ENCODE results near the gene MORC4.

The MORC4 gene

DNA sequence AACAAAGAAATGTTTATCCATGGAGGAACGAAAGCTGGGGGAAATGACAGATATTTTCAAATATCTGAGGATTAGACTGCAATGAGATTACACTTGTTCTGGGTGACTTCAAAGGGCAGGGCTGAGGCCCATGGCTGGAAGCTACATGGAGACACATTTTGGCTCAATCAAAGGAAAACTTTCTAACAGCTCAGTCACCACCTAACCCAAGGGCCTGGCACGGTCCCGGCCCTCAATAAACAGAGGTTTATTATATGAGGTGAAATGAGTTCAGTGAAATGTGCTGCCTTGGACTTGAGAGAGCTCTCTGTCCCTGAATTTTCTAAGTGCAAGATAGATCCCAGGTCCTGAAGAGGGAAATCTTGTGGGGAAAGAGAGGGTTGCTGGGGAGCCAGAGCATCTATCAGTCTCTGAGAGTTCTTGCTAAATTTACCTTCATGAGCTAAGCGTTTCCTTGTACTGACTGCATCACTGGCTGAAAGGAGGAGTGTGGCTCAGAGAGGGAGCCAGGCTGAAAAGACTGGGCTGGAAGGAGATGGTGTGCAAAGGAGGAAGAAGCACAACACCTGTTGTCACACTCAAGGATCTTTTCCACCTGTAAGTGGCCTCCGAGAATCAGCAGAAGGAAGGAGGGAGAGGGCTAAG, 94.8 kb downstream of the MORC4 start:
- DNase-seq (ENCODE audit: low read depth), result no peak

DNA sequence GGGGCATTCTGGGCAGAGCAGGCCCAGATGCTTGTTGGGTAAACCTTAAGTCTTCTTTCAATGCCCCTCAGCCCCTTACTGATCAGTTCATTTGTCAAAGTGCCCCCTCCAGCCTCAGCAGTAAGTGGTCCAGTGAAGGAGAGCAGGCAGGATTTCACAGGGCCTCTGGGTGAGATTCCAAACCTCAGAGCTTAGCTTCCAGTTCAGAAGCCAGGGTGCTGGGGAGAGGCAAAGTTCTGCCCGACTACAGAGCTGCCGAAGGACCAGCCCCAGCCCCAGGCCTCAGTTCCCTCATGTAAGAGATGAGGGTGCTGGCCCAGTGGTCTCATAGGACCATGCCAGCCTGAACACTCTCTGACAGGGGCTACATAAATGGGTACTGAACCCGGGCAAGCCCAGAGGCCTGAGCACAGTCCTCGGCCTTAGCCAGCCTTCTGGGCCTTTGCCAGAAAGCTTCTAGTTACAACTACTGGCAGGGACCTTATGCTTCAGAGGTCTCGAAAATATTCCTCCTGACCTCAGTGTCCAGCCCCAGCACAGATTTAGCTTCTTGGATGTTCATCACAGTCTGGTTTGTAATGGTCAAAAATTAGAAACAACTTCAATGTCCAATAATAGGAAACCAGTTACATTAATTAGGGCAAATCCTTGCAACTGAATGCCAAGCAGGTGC, 96.0 kb downstream of the MORC4 start:
- no peak for DNase-seq (ENCODE audit: low read depth)

DNA sequence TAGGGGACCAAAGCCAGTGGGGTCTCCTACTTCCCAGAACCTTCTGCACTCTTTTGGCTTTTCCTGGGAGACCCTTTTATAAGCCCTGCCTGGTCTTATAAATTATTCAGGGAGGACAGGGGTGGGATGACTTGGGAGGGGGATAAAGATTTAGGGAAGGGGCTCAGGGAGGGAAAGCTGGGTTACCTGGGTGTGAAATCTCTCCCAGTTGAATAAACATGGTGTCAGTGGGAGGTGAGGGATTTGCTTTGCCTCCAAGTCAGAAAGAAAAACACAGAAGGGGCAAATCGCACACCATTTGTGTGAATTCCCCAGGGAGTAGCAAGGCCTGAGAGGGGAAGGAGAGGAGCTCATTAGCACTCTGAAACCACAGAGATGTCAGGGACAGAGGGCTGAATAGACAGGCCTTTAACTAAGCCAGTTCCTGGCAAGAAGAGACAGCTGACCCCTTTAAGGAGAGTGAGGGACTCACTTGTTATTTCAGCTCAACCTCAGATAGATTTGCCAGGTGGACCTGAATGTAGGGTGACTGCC, 96.7 kb downstream of the MORC4 start, which contains the start of gene RIPPLY1:
Gene RIPPLY1, minus strand, starts transcription at position 51 of the 534 bp plus-strand sequence. CDS start 54 bp downstream, outside the sequence.
- DNase-seq (ENCODE audit: low read depth), result no peak

DNA sequence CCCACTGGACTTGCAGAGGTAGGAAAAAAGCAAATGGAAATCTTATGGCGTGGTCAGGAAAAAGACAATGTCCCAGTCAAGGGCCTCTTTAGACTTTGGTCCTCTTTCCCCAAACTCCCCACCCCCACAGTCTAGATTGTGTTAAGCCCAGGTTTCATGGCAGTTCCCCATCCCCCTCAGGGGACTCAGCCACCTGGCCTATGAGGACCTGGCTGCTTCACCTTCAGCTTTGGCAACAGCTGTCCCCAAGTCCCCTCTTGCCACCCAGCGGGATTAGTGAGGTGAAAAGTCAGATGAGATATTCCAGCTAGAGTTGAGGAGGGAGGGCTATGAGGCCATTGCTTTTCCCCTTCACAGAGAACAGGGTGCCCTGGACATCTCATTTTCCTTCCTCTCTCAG, 97.3 kb downstream of the MORC4 start:
- DNase-seq (ENCODE audit: low read depth), result no peak

DNA sequence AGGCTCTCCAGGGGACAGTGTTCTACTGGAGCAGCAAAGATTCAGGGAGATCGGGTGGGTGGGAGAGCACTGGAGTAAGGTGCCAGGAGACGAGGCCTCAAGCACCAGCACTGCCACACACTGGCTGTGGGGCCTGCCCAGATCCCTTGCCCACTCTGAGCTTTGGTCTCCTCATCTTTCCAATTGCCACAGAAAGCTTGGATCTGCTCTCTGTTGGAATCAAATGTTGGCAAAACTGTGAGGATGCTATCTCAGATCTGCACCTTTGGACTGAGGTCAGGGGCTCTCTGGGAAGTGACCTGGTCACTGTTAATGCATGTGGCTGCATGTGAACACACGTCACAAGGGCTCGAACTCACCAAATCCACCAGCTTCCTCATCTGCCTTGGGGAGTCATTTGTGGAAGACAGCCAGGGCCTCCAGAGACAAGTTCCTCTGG, 98.2 kb downstream of the MORC4 start:
- no peak for DNase-seq (ENCODE audit: low read depth)

DNA sequence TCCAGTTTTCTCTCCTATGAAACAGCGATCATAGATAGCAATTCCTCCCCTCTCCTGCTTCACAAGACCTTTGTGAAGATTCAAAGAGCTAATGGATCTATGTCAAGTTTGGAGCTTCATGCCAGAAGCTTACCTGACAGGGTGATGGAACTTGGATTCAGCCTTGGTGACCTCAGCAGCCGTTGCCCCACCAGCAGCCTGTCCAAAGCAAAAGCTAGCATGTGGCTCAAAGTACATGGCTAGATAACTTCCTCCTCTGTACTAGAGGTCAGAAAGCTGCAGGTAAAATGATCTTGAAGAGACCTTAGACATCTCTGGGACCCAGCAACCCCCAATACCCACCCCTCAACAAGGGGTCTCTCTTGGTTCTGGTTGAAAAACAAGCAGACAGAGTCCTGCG, 98.7 kb downstream of the MORC4 start:
- no peak for DNase-seq (ENCODE audit: low read depth)

DNA sequence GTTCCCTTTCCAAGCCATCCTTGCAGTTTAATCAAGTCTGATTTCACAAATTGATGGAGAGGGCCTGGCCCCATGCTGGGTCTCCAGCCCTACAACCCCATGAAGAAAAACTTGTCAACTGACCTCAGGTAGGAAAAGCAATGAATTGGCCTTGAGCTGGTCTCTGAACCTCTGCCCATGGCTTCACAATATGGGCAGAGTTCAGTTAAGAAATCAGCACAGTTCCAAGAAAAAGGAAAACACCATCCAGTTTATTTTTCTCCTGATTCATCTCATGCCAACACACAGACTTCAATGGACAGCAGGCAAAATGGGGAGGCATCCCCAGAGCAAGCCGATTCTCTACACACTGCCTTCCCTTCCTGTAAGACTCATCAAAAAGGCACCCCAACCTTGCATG, 100.2 kb downstream of the MORC4 start:
- DNase-seq (ENCODE audit: low read depth), result no peak

DNA sequence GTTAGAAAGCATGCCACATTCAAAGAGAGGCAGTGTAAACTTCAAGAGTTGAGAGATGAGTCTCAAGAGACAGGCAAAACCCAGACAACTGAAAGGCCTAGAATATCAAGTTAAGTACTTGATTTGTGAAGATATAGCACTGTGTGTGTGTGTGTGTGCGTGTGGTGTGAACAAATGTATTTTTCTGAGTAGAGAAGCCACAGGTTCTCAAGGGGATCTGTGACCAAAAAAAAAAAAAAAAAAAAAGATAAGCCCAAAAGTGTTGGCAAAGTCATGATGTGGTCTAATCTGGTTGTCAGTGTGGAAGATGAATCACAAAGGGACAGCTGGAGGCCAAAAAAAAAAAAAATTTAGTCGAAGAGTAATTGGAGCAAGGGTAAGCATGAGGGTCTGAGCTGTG, 100.7 kb downstream of the MORC4 start:
- DNase-seq (ENCODE audit: low read depth), result no peak

DNA sequence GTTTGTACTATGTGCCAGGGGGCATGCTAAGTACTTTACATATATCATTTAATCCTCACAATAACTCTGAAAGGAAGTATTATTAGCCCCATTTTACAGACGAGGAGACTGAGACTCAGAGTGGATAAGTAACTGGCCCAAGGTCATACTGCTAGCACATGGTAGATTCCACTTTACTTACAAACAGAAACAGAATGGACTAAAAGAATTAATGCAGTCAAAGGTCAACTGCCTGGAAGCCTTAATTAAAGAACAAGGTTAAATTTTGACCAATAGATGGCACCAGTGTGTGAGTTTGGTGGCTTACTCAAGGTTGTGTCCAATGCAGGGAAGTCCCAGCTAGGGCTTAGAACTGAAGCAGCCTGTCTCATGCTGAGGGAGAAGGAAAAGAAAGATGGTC, 101.5 kb downstream of the MORC4 start:
- DNase-seq (ENCODE audit: low read depth), result no peak

DNA sequence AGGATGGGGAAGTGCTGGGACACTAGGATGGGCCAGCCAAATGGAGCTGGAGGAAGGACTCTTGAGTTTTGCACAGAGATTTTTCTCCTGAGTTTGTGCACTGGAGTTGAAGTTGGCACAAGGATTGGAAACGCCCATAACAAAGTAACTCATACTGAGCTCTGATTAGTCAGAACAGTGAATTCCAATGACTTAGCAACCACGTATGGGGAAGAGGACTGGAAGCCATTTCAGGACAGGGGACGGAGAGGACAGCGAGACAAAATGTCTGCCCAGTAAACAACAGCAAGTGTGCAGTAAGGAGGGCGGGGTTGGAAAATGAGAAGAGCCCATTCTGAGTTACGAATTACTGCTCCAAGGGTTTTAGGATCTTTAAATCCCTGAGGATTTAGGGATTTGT, 102.8 kb downstream of the MORC4 start:
- no peak for DNase-seq (ENCODE audit: low read depth)

DNA sequence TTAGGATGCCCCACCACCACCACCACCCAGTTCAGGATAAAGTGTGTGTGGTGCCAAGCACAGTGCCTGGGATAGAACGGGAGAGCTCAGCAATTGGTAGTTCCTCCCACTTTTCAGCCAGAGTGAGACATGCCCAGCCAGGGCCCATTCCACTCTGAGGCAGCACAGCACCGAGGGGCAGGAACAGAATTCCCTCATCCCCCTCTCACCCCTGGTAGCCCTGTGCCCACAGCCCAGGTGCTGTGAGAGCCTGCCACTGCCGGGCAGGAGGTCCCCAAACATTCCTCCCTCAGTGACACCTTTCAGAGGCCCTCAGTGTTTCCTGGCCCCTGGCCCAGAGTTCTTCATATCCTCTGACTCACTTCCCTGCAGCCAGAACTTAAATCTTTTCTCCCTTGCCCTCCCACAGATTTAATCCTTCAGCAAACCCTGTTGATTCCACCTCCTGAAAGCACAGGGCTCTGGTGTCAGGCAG, 105.0 kb downstream of the MORC4 start:
- DNase-seq (ENCODE audit: low read depth), result no peak

DNA sequence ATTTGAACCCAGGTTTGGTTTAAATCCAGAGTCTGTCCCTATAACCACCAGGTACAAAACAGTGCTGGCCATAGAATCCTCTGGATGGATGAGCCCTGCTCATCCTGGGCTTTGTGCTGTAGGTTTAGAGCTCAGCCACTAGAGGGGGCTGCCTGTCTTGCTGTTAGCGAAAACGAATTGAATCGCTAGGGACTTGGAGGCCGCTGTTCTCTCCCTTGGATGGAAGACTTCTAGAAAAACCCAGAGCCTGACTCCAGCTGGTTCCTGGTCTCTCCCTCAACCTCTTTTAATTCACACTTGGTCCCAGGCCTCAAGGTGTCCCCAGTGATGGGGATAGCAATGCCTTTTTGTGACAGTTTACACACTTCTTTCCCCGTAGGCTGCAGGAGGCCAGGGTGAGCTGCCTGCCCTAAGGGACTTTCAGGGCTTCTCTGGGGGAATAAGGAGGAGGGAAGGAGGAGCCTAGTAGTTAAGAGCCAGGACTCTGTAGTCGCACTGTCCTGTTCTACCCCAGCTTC, 105.6 kb downstream of the MORC4 start:
- peak; percentile 17 for DNase-seq (ENCODE audit: low read depth)

DNA sequence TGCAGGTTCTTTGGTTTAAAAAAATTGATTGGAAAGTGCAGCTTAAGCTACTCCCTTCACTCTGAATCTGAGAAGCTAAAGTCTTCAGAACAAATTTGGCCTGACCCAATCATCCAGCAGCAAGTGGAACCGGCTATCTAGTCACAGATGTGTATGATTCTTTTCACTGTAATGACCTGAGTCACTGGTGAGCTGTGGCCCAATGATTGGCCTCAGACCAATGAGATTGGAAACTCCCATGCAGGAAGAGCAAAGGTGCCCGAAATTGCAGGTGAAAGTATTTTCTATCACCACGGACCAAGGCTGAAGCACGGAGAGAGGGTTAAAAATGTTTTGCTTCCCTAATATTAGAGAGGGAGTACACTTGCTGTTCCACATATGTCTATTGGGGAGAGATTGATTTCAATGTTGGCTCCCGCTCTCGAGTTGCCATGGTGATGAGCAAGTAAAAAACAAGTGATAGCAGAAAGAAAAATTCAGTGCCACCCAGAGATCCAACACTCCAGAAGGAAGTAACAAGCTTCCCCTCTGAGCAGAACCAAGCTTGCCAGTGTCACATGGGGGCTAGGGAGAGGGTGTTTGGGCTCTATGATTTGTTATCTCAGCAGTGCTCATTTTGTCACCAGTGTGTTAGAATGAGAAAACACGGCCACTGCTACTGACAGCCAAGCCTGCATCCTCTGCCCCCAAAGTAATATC, 108.1 kb downstream of the MORC4 start:
- no peak for DNase-seq (ENCODE audit: low read depth)
